Peyer's patch (tissue), 4 donors: ENCODE results near the gene PHLDB2.

Source experiments
- CTCF ChIP-seq, 6 experiments: fragments of 450-650 bp in 4 of 6; fragments of 200-600 bp in 2 of 6; sonication (generic) in 1 of 6; IDR thresholded peaks; one replicate each; pipeline ENCODE4 v1.5.1; 2017 to 2019; ENCODE audit warnings: antibody characterized with exemption in 6 of 6, mild to moderate bottlenecking in 3 of 6, moderate library complexity in 1 of 6
- POLR2A ChIP-seq, 2 donors: fragments of 450-650 bp; IDR thresholded peaks; one replicate each; pipeline ENCODE4 v1.5.1; 2017; ENCODE audit warnings: antibody characterized with exemption in 2 of 2, mild to moderate bottlenecking in 2 of 2, moderate library complexity in 2 of 2

GRCh38 chr3:111971533-111972130, 112.6 kb downstream of the PHLDB2 start:
- TF ChIP-seq CTCF (IDR thresholded peaks at IDR 0.05): no peak
- no peak for TF ChIP-seq POLR2A (IDR thresholded peaks at IDR 0.05)
